Measurements from ENCODE around the gene TTC19.
A peak's percentile ranks its signal among the peaks of the same experiment; 100 is the strongest.
"Not testable (repeated sequence)": the region's sequence is repeated elsewhere in the genome, so short reads cannot be mapped to it uniquely, and the experiment has no call there.

The TTC19 gene

DNA sequence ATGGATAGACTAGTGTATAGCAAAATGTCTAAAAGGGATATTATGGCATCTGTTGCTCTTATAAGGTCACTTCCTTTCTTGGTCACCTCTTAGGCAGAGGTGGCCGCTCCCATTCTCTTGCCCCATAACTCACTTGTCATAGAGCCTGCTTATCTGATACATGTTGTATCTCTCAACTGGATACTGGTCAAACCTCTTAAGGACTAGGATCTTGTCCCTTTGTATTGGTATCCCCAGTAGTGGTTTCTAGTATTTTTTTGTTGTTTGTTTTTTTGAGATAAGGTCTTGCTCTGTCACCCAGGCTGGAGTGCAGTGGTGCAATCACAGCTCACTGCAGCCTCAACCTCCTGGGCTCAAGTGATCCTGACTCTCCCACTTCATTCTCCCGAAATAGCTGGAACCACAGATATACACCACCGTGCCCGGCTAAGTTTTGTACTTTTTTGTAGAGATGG lies 27.1 kb upstream of the TTC19 start:
- no peak for DNase-seq

DNA sequence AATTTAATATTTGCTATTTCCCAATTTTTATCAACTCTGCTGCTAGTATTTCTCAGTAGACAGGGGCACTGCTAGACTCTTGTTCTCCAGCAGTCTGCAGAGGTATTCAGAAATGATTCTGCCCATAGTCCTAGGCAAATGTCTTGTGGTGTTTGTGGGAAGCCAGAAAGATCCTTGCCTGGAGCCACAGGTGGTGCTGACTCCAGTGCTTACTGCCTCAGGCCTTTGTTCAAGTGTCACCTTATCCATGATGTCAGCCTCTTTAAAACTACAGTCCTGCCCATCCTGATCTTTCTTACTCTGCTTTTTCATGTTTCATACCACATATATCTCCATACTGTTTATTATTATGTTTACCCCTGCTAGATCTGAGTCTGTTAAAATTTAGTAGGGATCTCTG lies 26.6 kb upstream of the TTC19 start:
- DNase-seq, result no peak

DNA sequence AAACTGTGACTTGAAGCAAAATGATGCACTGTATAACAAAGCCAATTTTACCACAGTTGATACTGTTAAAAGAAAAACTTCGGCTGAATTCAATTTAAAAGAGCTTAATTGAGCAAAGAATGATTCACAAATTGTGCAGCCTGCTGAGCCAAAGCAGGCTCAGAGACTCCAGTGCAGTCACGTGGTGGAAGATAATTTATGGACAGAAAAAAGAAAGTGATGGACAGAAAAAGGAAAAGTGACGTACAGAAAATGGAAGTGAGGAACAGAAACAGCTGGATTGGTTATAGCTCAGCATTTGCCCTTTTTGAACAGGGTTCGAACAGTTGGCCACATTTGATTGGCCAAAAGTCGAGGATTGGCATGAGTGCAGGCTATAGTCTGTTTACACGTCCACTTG lies 25.8 kb upstream of the TTC19 start:
- no peak for DNase-seq

DNA sequence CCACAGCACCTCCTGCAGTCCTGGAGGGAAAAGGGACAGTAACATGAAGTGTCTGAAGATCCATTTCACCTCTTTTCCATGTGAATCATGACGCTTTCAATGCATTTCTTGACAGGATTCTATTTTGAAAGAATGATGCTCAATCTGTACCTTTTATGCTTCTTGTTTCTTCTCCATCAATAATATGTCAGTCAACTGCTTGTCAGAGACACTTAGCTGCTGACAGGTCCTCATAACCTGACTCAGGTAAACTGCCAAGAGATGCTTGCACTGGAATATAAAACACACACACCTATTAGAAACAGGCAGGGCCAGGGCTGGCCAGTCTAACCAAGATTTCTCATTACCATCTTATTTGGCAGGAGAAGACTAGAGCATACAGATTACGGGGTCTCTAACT lies 21.7 kb upstream of the TTC19 start:
- DNase-seq, result no peak

DNA sequence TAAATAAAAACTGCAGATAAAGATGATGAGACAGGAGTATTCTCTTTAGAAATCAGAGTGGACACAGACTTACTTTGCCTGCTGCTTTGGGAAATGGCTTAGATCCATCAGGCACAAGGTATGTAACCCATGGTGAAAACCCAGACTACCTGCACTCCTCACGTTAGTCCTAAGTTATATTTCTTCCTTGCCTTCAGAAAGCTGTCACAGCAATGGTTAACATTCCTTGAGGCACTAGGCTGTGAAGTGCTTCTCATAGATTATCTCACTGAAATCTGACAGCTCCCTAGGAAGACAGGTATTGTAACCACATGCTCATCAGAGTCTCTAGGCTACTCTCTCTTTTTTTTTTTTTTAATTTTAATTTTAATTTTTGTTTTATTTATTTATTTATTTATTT lies 21.0 kb upstream of the TTC19 start:
- DNase-seq, result no peak

DNA sequence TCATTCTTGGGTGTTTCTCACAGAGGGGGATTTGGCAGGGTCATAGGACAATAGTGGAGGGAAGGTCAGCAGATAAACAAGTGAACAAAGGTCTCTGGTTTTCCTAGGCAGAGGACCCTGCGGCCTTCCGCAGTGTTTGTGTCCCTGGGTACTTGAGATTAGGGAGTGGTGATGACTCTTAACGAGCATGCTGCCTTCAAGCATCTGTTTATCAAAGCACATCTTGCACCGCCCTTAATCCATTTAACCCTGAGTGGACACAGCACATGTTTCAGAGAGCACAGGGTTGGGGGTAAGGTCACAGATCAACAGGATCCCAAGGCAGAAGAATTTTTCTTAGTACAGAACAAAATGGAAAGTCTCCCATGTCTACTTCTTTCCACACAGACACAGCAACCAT lies 20.6 kb upstream of the TTC19 start:
- not testable (repeated sequence) for DNase-seq

DNA sequence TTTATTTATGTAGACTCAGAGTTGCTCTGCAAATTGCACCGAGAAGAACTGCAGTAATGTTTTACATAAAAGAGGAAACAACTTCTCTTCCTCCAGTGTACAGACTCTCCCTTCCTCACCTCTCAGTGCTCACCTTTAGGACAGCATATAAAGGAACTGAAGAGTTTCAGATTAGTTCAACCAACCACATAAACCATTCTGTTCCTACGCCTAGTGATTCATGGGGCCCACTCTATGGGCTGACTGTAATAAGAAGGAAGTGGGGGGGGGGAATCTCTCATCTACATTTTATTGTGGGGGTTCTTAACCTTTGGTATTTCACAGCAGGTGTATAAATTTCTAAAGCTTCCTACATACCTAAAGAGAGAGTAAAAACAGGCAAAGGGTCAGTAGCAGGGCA lies 18.4 kb upstream of the TTC19 start:
- no peak for DNase-seq

DNA sequence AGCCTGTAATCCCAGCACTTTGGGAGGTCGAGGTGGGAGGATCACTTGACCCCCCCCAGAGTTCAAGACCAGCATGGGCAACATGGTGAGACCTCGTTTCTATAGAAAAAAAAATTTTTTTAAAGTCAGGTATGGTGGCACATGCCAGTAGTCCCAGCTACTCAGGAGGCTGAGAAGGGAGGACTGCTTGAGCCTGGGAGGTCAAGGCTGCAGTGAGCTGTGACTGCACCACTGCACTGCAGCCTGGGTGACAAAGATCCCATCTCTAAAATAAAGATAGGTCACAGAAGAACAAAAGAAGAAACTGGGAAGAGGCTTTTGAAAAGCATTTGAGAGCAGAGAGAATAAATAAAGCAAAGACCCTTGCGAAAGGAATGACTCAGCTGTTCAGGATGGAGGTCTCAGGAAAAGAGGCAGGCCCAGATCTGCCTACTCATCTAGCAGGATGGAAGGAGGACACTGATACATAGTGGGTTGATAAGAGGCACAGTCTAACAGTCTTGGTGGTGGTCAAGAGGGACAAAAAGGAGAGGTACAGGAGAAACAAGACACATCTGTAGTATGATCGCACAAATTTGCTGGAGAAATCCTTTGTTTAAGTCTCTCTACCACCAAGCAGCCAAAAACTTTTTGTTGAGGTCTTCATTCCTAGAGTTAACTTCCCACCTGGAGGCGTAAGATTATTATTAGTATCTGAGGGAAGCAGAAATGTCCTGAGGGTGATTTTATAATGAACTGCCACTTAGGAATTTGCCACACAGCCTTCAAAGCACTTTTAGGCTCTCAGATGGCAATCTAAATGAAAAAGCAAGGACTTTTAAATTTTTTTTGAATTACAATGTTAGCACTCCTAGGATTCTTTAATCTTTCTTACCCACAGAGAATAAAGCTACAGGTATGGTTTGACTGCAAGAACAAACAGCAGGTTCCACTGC lies 17.7 kb upstream of the TTC19 start:
- DNase-seq, result no peak

DNA sequence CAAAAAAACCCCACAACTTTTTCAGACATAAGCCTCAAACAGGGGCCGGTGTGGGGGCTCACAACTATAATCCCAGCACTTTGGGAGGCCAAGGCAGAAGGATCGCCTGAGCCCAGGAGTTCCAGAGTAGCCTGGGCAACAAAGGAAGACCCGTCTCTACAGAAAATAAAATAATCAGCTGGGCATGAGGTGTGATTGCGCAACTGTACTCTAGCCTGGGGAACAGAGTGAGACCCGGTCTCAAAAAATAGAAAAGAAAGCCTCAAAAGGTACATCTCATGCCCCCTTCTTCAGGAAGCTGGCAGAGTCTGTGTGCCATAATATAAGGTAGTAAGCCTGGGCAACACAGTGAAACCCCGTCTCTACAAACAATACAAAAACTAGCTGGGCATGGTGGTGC lies 3.3 kb upstream of the TTC19 start:
- no peak for DNase-seq

DNA sequence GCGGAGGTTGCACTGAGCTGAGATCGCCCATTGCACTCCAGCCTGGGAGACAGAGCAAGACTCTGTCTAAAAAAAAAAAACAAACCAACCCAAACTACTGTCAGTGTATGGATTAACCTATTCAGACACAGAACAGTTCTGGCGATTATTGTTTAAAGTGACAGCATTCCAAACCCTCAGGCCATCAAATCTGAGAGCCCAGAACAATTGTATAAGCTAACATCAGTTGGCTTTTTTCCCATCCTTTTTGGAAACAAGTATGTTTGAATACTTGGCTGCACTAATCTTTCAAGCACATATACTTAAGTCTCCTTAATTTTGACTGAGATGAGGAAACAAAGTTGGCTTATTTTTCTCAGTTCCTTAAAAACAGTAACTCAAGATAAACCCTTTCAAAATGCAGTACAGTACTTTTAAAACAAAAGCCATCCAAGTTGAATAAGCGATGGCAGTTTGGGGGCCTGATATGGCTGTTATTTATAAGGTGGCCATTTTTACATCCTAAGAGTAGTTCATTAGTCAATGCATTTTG lies 1.5 kb upstream of the TTC19 start:
- no peak for DNase-seq

DNA sequence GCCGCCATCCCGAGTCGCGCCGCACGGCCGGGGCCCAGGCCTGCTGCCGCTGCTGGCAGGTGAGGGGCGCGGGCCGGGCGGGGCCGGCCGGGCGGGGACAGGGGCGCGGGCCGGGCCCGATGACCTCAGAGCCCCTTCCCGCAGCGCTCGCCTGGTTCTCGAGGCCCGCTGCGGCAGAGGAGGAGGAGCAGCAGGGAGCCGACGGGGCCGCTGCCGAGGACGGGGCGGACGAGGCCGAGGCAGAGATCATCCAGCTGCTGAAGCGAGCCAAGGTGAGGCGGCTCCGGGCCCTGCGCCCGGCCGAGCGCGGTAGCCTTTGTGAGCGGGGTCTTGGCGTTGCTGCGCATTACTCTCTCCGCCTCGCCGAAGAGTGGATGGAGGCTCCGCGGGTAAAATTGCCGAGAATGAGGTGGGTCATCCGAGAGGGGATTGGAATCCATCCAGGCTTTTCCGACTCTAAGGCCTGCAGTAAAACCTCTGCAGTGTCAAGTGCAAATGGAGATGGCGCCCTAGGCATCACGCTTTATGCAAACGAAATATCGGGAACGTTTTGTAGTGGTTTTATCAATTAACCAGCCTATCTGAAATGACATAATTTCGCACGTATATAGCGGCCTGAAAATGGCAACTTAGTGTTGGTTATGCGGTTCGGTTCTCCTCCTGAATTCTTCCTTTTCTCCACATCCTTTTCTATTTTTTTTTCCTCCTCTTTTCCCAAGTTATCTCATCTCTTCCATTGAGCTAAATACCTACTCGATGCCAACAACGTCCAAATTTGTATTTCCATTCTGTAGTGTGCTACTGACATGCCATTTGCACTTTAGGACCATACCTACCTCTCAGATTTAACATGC lies 577 bp downstream of the TTC19 start:
- peak in 29 of 56 donors; percentile 11 to 74 (median 45) for DNase-seq

DNA sequence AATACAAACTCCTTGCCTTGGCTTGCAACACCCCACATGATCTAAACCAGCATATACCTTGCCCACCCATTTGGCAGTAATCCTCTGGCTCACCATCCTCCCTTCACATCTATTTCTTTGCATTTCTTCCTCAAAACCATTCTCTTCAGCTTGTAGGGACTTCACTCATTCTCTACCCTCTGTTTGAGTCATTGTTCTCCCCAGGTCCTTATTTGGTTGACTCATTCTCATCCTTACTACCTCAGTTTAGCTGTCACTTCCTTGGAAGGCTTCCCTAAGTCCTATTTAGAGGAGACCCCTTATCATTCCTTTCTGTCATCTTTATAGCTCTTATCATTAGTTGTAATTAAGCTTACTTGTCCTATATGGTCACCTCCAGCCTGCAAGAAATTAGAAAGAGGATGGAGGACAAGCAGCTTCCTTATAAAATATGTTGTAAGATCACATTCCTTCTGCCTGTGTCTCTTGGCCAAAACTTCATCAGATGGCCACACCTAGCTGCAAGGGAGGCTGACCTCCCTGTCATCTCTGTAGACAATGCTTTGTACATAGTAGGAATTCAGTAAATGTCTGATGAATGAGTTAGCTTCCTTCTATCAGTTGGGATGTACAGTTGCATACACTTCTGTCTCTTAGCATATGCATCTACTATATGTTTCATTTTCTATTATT lies 1.7 kb downstream of the TTC19 start:
- no peak for DNase-seq

DNA sequence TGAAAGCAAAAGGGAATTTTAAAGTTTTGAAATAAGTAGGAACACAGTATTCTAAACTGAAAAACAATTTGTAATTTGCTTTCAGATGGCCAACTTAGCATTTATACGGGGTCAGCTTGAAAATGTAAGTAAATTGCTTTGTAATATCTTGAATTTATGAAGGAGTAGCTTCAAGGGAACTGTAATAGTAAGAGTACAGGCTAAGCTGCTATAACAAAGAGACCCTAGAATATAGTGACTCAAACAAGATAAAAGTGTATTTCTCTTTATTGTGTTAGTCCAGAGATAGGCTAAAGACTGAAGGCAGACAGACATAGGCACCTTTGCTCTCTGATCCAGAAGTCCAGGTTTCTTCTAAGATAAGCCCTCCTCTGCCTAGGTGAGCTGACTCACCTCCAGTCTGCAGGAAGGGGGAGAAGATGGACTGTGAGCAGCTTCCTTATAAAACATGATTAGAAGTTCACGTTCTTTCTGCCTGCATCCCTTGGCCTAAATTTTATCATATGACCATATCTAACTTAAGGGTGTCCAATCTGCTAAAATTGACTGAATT lies 3.2 kb downstream of the TTC19 start:
- no peak for DNase-seq

DNA sequence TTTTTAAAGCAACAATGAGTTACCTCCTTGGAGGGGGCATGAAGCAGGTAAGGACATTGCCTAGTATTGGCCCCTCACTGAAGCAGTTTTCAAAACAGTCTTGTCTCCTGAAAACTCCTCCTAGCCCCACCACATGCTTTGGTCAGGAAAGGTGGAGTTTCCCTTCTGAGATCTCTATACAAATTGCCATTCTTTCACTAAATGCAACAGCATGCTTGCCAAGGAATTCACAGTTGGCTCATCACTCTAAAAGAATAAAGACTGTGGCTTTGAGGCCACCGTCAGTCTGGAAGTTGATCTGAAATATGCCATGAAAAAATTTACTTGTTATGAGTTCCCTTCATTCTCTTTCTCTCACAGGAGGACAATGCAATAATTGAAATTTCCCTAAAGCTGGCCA lies 4.2 kb downstream of the TTC19 start:
- no peak for DNase-seq

DNA sequence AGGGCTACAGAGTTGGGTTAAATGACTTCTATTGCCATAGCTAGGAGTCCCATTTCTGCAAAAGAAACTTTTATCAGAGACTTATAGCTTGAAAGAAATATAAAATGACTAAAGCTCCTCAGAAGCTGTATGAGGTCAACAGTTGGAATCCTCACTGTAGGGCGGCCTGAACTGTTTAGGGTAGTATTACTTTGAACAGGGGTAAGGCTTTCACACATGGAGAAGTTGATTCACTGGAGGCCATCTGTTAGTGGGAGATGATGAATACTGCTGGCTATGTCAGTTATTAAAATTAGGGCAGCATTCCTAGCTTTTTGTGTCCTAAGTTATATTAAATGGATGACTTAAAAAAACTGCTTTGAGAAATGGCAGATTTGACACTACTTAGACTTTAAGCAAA lies 6.0 kb downstream of the TTC19 start:
- DNase-seq, result no peak

DNA sequence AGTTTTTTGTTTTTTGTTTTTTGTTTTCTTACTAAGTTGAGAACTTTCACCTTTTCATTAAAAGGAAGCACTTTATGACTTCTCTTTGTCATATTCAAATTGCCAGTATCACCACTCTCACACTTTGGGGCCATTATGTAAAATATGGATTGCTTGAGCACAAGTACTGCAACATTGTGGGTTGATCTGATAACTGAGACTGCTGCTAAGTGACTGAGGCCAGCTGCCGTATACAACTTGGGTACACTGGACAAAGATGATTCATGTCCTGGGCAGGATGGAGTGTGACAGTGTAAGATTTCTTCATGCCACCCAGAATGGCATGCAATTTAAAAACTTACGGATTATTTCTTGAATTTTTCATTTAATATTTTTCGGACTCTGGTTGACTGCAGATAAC lies 7.8 kb downstream of the TTC19 start:
- DNase-seq, result no peak

DNA sequence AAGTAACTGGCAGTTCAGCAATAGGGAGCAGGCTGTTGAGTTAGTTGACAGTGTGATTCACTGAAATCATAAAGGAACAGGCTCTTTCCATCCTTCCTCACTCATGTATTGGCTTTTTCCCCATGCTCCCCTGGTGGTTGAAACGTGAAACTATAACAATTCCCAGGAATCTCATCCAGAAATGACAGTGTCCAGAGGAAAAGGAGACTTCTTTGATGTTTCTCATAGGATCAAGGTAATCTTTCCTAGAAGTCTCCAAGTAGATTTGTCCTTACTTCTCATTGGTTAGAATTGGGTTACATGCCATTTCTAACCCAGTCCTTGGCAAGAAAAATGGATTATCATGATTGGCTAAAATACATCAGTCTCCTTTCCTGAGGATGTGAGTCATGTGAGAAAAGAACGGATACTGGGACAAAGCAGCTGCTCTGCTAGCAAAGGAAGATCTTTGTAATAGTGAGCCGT lies 14.4 kb downstream of the TTC19 start:
- no peak for DNase-seq

DNA sequence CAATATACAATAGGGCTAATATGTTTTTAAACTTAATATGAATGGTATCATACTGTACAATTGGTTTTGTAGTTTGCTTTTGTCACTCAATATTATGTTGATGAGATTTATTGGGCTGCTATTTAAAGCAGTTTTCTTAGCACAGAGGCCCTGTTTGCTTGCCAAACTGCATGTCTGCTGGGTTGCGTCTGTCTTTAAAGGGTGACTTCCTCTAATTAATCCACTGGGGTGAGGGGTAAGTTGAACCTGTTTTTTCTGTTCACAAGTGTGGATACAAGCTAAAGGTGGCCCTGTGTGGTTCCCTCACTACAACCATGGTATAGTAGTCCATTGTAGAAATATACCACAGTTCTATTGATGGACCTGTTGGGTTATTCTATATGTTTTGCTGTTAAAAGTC lies 19.7 kb downstream of the TTC19 start:
- DNase-seq, result no peak

DNA sequence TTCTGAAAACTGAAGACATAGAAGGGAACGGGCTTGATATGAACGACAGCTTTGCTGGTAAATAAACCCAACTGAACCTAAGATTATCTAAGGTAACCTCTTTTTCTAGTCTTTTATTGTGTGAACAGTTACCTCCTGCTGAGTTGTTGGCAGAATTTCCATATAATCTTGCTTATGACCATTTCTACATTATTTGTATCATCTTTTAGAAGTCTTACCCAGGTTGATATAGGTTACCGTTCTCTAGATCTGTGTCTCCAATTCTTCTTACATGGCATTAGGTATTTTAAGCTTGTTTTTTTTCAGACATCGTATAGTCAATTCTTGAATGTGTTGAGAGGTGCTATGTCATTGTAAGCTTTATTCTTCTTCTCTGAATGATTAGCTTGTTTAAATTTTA lies 24.3 kb downstream of the TTC19 start:
- DNase-seq, result no peak

DNA sequence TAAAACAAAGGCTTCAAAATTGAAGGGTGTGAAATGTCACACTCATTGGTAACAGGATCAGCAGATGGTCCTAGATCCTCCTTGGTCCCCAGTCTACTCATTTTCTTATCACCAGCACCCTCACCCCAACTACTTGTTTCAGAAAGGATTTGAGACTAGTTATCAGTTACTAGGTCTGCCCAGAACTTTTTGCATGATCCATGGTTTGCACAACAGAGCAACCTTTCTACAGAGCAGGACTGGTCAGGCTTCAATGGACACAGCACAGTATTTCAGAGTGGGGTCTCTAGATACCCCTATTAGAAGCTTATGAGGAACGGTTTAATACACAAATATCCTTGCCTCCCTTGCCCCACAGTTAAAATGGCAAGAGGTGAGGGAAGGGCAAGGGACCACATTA lies 25.6 kb downstream of the TTC19 start:
- DNase-seq, result no peak

DNA sequence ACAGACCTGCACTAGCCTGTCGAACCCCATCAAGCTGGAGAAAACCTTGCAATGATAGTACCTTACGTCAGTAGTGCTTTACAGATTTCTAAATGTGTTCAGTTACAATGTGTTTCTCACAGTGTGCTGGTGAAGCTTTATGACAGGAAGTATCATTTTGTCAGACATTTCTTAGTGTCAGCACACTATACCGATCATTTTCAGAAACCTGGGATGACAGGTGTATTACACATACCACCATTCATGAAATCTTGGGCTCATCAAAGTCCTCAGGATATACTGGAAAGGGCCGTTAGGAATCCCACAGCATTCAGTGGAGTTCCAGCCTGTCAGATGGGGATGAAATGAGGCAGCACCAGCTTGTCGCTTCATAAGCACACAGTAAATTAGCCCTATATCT lies 27.3 kb downstream of the TTC19 start:
- DNase-seq, result no peak

All from nucleus accumbens (tissue), 56 donors.